Limb (tissue), 2 donors: ENCODE data around the gene MFAP2.
A peak's percentile ranks its signal among the peaks of the same experiment; 100 is the strongest.

Source experiments
- DNase-seq, 2 donors: peaks; one replicate each; pipeline ENCODE4 v3.0.0-alpha.2; 2016; ENCODE audit errors: extremely low spot score in 2 of 2

The MFAP2 gene

GRCh38 chr1:16981269-16981849 lies 939 bp upstream of the MFAP2 start:
- no peak for DNase-seq

- peak in 1 of 2 donors; percentile 76 for DNase-seq
These were observed 719 bp downstream of the MFAP2 start for GRCh38 chr1:16979475-16980327.

- no peak for DNase-seq
These were observed 1.6 kb downstream of the MFAP2 start for GRCh38 chr1:16978567-16979474.

GRCh38 chr1:16978139-16978538 lies 2.3 kb downstream of the MFAP2 start:
- no peak for DNase-seq

GRCh38 chr1:16977377-16977776 lies 3.0 kb downstream of the MFAP2 start:
- DNase-seq = no peak

- DNase-seq = no peak
These were observed 3.5 kb downstream of the MFAP2 start for GRCh38 chr1:16976966-16977365.

GRCh38 chr1:16975838-16976237 lies 4.6 kb downstream of the MFAP2 start:
- no peak for DNase-seq

GRCh38 chr1:16975211-16975610 lies 5.2 kb downstream of the MFAP2 start:
- DNase-seq = no peak

- DNase-seq = no peak
These were observed 7.2 kb downstream of the MFAP2 start for GRCh38 chr1:16973215-16973614.

- DNase-seq = no peak
These were observed 8.1 kb downstream of the MFAP2 start for GRCh38 chr1:16972189-16972895.

GRCh38 chr1:16971341-16972188 lies 8.9 kb downstream of the MFAP2 start:
- peak in 1 of 2 donors; percentile 68 for DNase-seq

GRCh38 chr1:16970132-16970910 lies 10.1 kb downstream of the MFAP2 start:
- DNase-seq = no peak

GRCh38 chr1:16969651-16970050 lies 10.8 kb downstream of the MFAP2 start:
- no peak for DNase-seq

GRCh38 chr1:16969057-16969611 lies 11.3 kb downstream of the MFAP2 start:
- DNase-seq = no peak

- no peak for DNase-seq
These were observed 12.0 kb downstream of the MFAP2 start for GRCh38 chr1:16968372-16968771.

GRCh38 chr1:16967962-16968361 lies 12.5 kb downstream of the MFAP2 start:
- no peak for DNase-seq

- DNase-seq = peak; percentile 64 to 90
These were observed 13.3 kb downstream of the MFAP2 start for GRCh38 chr1:16967095-16967575.

- DNase-seq = no peak
These were observed 14.1 kb downstream of the MFAP2 start for GRCh38 chr1:16966282-16966681.

- no peak for DNase-seq
These were observed 14.8 kb downstream of the MFAP2 start for GRCh38 chr1:16965486-16966067.
